Colon (tissue), 2 donors: ENCODE measurements around the gene TMPRSS6.

ENCODE experiments used
- FAIRE-seq: peaks from 2 replicates; lab custom pipeline; 2012; peaks lifted over from hg19 to GRCh38; lab: Jason Lieb, UNC
- donor health status: control.
- donor health status: control.

TMPRSS6 gene

GRCh38 chr22:37050913-37051312, 58.6 kb downstream of the TMPRSS6 start:
- no peak for FAIRE-seq

- no peak for FAIRE-seq
These were observed 60.3 kb downstream of the TMPRSS6 start for GRCh38 chr22:37049224-37049623.

- FAIRE-seq: no peak
These were observed 61.4 kb downstream of the TMPRSS6 start for GRCh38 chr22:37048133-37048532.

- FAIRE-seq: no peak
These were observed 62.5 kb downstream of the TMPRSS6 start for GRCh38 chr22:37047006-37047405.

- FAIRE-seq: no peak
These were observed 62.9 kb downstream of the TMPRSS6 start for GRCh38 chr22:37046589-37046988.

- FAIRE-seq: no peak
These were observed 63.6 kb downstream of the TMPRSS6 start for GRCh38 chr22:37045958-37046357.

- no peak for FAIRE-seq
These were observed 64.6 kb downstream of the TMPRSS6 start for GRCh38 chr22:37044634-37045625.

- FAIRE-seq: no peak
These were observed 65.5 kb downstream of the TMPRSS6 start for GRCh38 chr22:37043828-37044538.

GRCh38 chr22:37043209-37043827, 66.2 kb downstream of the TMPRSS6 start:
- FAIRE-seq: no peak

- FAIRE-seq: no peak
These were observed 70.0 kb downstream of the TMPRSS6 start for GRCh38 chr22:37039466-37039865.

- no peak for FAIRE-seq
These were observed 71.8 kb downstream of the TMPRSS6 start for GRCh38 chr22:37037669-37038068.

GRCh38 chr22:37036655-37037377, 72.7 kb downstream of the TMPRSS6 start:
- no peak for FAIRE-seq

- no peak for FAIRE-seq
These were observed 75.7 kb downstream of the TMPRSS6 start for GRCh38 chr22:37033605-37034430.

GRCh38 chr22:37032535-37033460, 76.7 kb downstream of the TMPRSS6 start:
- no peak for FAIRE-seq

GRCh38 chr22:37032134-37032534, 77.4 kb downstream of the TMPRSS6 start:
- no peak for FAIRE-seq

- no peak for FAIRE-seq
These were observed 78.8 kb downstream of the TMPRSS6 start for GRCh38 chr22:37030560-37031281.

- no peak for FAIRE-seq
These were observed 80.5 kb downstream of the TMPRSS6 start for GRCh38 chr22:37028692-37029674.

GRCh38 chr22:37027556-37027955, 82.0 kb downstream of the TMPRSS6 start:
- no peak for FAIRE-seq
